Parathyroid adenoma (tissue), 2 donors: ENCODE measurements around the gene PHF13.
"Not testable (repeated sequence)": the region's sequence is repeated elsewhere in the genome, so short reads cannot be mapped to it uniquely, and the experiment has no call there.

Source experiments
- H2AFZ ChIP-seq: fragments of 300-600 bp; sonication (generic); one replicate; pipeline ENCODE4 v1.7.0; 2017; ENCODE audit warnings: antibody characterized with exemption, mild to moderate bottlenecking
- H3K27ac ChIP-seq: fragments of 300-600 bp; sonication (generic); one replicate; pipeline ENCODE4 v1.7.0; 2017
- H3K27me3 ChIP-seq: fragments of 300-600 bp; sonication (generic); one replicate; pipeline ENCODE4 v1.7.0; 2017; ENCODE audit warnings: low read length; ENCODE audit not compliant: control insufficient read depth, insufficient read depth
- H3K36me3 ChIP-seq: fragments of 300-600 bp; sonication (generic); one replicate; pipeline ENCODE4 v1.7.0; 2017; ENCODE audit warnings: low read length; ENCODE audit not compliant: control insufficient read depth, insufficient read depth
- H3K4me1 ChIP-seq: fragments of 300-600 bp; sonication (generic); one replicate; pipeline ENCODE4 v1.7.0; 2017; ENCODE audit warnings: control low read depth
- H3K4me2 ChIP-seq: fragments of 300-600 bp; sonication (generic); one replicate; pipeline ENCODE4 v1.7.0; 2017; ENCODE audit warnings: low read length
- H3K4me3 ChIP-seq: fragments of 300-600 bp; sonication (generic); one replicate; pipeline ENCODE4 v1.7.0; 2017; ENCODE audit warnings: low read depth, low read length
- H3K79me2 ChIP-seq: fragments of 300-600 bp; sonication (generic); one replicate; pipeline ENCODE4 v1.7.0; 2017; ENCODE audit warnings: control low read depth
- H3K9ac ChIP-seq: fragments of 300-600 bp; sonication (generic); one replicate; pipeline ENCODE4 v1.7.0; 2017; ENCODE audit warnings: mild to moderate bottlenecking
- H3K9me3 ChIP-seq: fragments of 300-600 bp; sonication (generic); one replicate; pipeline ENCODE4 v1.7.0; 2017; ENCODE audit warnings: low read length; ENCODE audit not compliant: control insufficient read depth
- CTCF ChIP-seq: fragments of 300-600 bp; sonication (generic); IDR thresholded peaks from one replicate; pipeline ENCODE4 v1.7.0; 2017; ENCODE audit warnings: antibody characterized with exemption, mild to moderate bottlenecking
- donor health status: primary hyperparathyroidism.

PHF13 gene

GRCh38 chr1:6634371-6635052, 21.0 kb downstream of the PHF13 start:
- Histone ChIP-seq H3K4me2 (no peak overlapping the region), H3K27ac (no peak overlapping the region), H3K36me3 (no peaks in the 10 kb centered on the region), H3K27me3 (no peaks in the 10 kb centered on the region), H3K4me3 (no peak overlapping the region), H3K4me1 (no peaks in the 10 kb centered on the region), H3K9ac (no peak overlapping the region), H2AFZ (no peak overlapping the region), H3K79me2 (no peaks in the 10 kb centered on the region), H3K9me3 (no peaks in the 10 kb centered on the region)
- TF ChIP-seq CTCF, result peak; percentile 40

GRCh38 chr1:6635161-6635909, 21.8 kb downstream of the PHF13 start:
- Histone ChIP-seq H3K27me3 (no peaks in the 10 kb centered on the region), H3K4me2 (no peak overlapping the region), H3K36me3 (no peaks in the 10 kb centered on the region), H3K9me3 (no peaks in the 10 kb centered on the region), H3K4me3 (no peak overlapping the region), H3K79me2 (no peaks in the 10 kb centered on the region), H3K9ac (no peak overlapping the region), H3K4me1 (no peaks in the 10 kb centered on the region), H2AFZ (no peak overlapping the region), H3K27ac (no peak overlapping the region)
- no peak for TF ChIP-seq CTCF

GRCh38 chr1:6635910-6636760, 22.6 kb downstream of the PHF13 start:
- H3K36me3 ChIP-seq, result no peaks in the 10 kb centered on the region

GRCh38 chr1:6636778-6637177, 23.2 kb downstream of the PHF13 start:
- not testable (repeated sequence) for H3K27me3 ChIP-seq, H3K79me2 ChIP-seq, H3K4me3 ChIP-seq, H3K27ac ChIP-seq, H3K4me2 ChIP-seq, H3K4me1 ChIP-seq, H3K9me3 ChIP-seq, H2AFZ ChIP-seq, H3K36me3 ChIP-seq, H3K9ac ChIP-seq

More at GRCh38 chr1:6635910-6636760, 22.6 kb downstream of the PHF13 start:
- TF ChIP-seq CTCF, result no peak
- Histone ChIP-seq H3K4me3 (no peak overlapping the region), H3K4me2 (no peak overlapping the region), H3K27me3 (no peaks in the 10 kb centered on the region), H3K79me2 (no peaks in the 10 kb centered on the region), H3K9me3 (no peaks in the 10 kb centered on the region), H2AFZ (no peak overlapping the region), H3K27ac (no peak overlapping the region), H3K4me1 (no peaks in the 10 kb centered on the region), H3K9ac (no peak overlapping the region)

- Histone ChIP-seq H2AFZ (no peak overlapping the region), H3K27ac (no peak overlapping the region), H3K4me2 (no peak overlapping the region), H3K9me3 (no peaks in the 10 kb centered on the region), H3K79me2 (no peaks in the 10 kb centered on the region), H3K36me3 (no peaks in the 10 kb centered on the region), H3K4me3 (no peak overlapping the region), H3K4me1 (no peaks in the 10 kb centered on the region), H3K9ac (no peak overlapping the region), H3K27me3 (no peaks in the 10 kb centered on the region)
- no peak for TF ChIP-seq CTCF
Observed at GRCh38 chr1:6637770-6638169, 24.2 kb downstream of the PHF13 start.
